Stimulated activated CD4-positive, alpha-beta T cell treated with anti-CD3 and anti-CD28 coated beads, Interleukin-12 subunit alpha, Interleukin-12 subunit beta, amount 100 ng/mL, for 48 hours (primary cell): ENCODE data around the gene ARHGAP6.
"Not testable (repeated sequence)": the region's sequence is repeated elsewhere in the genome, so short reads cannot be mapped to it uniquely, and the experiment has no call there.

Experiments used
- DNase-seq, 3 donors: peaks; one replicate each; pipeline ENCODE4 v3.0.0-alpha.2; 2020; ENCODE audit warnings: low read depth in 2 of 3, low spot score in 1 of 3

Gene ARHGAP6

GRCh38 chrX:11578301-11578700, 87.4 kb downstream of the ARHGAP6 start:
- not testable (repeated sequence) for DNase-seq

GRCh38 chrX:11577603-11578002, 88.1 kb downstream of the ARHGAP6 start:
- no peak for DNase-seq

- DNase-seq: no peak
Observed at GRCh38 chrX:11575332-11575731, 90.4 kb downstream of the ARHGAP6 start.

- DNase-seq: no peak
Observed at GRCh38 chrX:11567528-11568220, 98.0 kb downstream of the ARHGAP6 start.

- DNase-seq: no peak
Observed at GRCh38 chrX:11566789-11567188, 98.9 kb downstream of the ARHGAP6 start.

GRCh38 chrX:11566173-11566572, 99.5 kb downstream of the ARHGAP6 start:
- no peak for DNase-seq

- no peak for DNase-seq
Observed at GRCh38 chrX:11564546-11564945, 101.2 kb downstream of the ARHGAP6 start.

GRCh38 chrX:11562570-11562969, 103.2 kb downstream of the ARHGAP6 start:
- no peak for DNase-seq

- DNase-seq: peak; percentile 11 to 37 (median 16)
Observed at GRCh38 chrX:11558972-11559371, 106.7 kb downstream of the ARHGAP6 start.

GRCh38 chrX:11557120-11557519, 108.6 kb downstream of the ARHGAP6 start:
- no peak for DNase-seq

- DNase-seq: no peak
Observed at GRCh38 chrX:11555759-11556158, 110.0 kb downstream of the ARHGAP6 start.

- DNase-seq: no peak
Observed at GRCh38 chrX:11553594-11553993, 112.1 kb downstream of the ARHGAP6 start.

- DNase-seq: no peak
Observed at GRCh38 chrX:11551151-11551550, 114.6 kb downstream of the ARHGAP6 start.

GRCh38 chrX:11546917-11547316, 118.8 kb downstream of the ARHGAP6 start:
- no peak for DNase-seq

GRCh38 chrX:11543249-11543648, 122.5 kb downstream of the ARHGAP6 start:
- DNase-seq: no peak

- no peak for DNase-seq
Observed at GRCh38 chrX:11541510-11541909, 124.2 kb downstream of the ARHGAP6 start.

GRCh38 chrX:11540532-11541377, 125.0 kb downstream of the ARHGAP6 start:
- DNase-seq: no peak

- no peak for DNase-seq
Observed at GRCh38 chrX:11537141-11537540, 128.6 kb downstream of the ARHGAP6 start.

GRCh38 chrX:11535156-11535919, 130.4 kb downstream of the ARHGAP6 start:
- no peak for DNase-seq

GRCh38 chrX:11533199-11533651, 132.5 kb downstream of the ARHGAP6 start:
- peak in 1 of 3 donors; percentile 1 for DNase-seq

- DNase-seq: no peak
Observed at GRCh38 chrX:11532291-11533078, 133.2 kb downstream of the ARHGAP6 start.
